Nephron progenitor cell (in vitro differentiated cells): ENCODE data around the gene SRD5A2.

Source experiments
- DNase-seq: peaks from one replicate; pipeline ENCODE4 v3.0.0; 2021
- H3K27ac Mint-ChIP-seq: 2 replicates; pipeline ENCODE4 v1.8.0; 2021; ENCODE audit warnings: mild to moderate bottlenecking, moderate library complexity, mixed read lengths
- H3K27me3 Mint-ChIP-seq: 2 replicates; pipeline ENCODE4 v1.8.0; 2021; ENCODE audit warnings: mild to moderate bottlenecking, low read depth, mixed read lengths; ENCODE audit not compliant: poor library complexity
- H3K36me3 Mint-ChIP-seq: 2 replicates; pipeline ENCODE4 v1.8.0; 2021; ENCODE audit warnings: low read depth, mixed read lengths
- H3K4me1 Mint-ChIP-seq: 2 replicates; pipeline ENCODE4 v1.8.0; 2021; ENCODE audit warnings: mixed read lengths
- H3K4me3 Mint-ChIP-seq: 2 replicates; pipeline ENCODE4 v1.8.0; 2021; ENCODE audit warnings: mild to moderate bottlenecking, moderate library complexity, mixed read lengths
- H3K9me3 Mint-ChIP-seq: 2 replicates; pipeline ENCODE4 v1.8.0; 2021; ENCODE audit warnings: mild to moderate bottlenecking, moderate library complexity, mixed read lengths
- TF ChIP-seq, protein P1 (sequence below): fragments of 200-600 bp; sonication (generic); IDR thresholded peaks from 2 replicates; pipeline ENCODE4 v1.5.0; 2021; ENCODE audit warnings: antibody characterized with exemption

Gene SRD5A2

DNA sequence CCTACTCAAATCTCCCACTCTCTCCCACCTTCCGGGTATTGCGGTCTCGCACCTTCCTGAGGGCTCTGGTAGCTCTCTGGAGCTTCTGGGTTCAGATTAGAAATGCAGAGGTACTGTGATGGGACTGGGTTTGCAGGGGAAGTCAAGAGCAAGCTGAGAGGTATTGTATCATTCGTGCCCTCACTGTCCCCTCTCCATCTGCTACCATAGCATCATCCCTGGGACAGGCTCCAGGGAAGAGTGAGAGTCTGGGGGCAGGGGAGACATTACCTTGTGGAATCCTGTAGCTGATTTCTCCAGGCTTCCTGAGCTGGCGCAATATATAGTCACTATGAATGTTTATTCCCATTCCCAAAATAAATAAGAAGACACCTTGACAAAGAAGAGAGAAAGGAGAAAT, 49.6 kb downstream of the SRD5A2 start:
- TF ChIP-seq, protein P1, sequence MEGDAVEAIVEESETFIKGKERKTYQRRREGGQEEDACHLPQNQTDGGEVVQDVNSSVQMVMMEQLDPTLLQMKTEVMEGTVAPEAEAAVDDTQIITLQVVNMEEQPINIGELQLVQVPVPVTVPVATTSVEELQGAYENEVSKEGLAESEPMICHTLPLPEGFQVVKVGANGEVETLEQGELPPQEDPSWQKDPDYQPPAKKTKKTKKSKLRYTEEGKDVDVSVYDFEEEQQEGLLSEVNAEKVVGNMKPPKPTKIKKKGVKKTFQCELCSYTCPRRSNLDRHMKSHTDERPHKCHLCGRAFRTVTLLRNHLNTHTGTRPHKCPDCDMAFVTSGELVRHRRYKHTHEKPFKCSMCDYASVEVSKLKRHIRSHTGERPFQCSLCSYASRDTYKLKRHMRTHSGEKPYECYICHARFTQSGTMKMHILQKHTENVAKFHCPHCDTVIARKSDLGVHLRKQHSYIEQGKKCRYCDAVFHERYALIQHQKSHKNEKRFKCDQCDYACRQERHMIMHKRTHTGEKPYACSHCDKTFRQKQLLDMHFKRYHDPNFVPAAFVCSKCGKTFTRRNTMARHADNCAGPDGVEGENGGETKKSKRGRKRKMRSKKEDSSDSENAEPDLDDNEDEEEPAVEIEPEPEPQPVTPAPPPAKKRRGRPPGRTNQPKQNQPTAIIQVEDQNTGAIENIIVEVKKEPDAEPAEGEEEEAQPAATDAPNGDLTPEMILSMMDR = no peak
- Mint-ChIP-seq H3K36me3 (no peaks in the 10 kb centered on the region), H3K27me3 (peaks cover 15% of the 10 kb centered on the region), H3K27ac (no peak overlapping the region), H3K4me3 (no peak overlapping the region), H3K9me3 (no peaks in the 10 kb centered on the region), H3K4me1 (no peaks in the 10 kb centered on the region)
- no peak for DNase-seq

DNA sequence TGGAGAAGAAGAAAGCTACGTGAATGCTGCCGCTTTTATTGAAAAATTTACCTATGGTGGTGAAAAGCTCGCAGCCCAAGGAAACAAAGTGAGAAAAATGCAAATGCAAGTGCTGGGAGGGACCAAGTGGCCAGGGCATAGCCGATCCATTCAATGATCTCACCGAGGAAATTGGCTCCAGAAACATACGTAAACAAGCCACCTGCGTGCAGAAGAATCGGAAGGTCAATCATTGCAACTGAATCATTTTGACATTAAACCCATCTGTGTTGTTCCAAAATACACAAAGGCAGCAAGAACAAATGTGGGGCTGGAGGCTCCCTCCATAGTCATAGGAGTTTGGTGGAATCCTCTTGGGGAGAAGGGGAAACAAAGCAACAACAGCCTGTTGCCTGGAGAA, 51.5 kb downstream of the SRD5A2 start:
- H3K27ac Mint-ChIP-seq = no peak overlapping the region
- H3K36me3 Mint-ChIP-seq = no peaks in the 10 kb centered on the region
- no peaks in the 10 kb centered on the region for H3K4me1 Mint-ChIP-seq
- DNase-seq = no peak
- no peak overlapping the region for H3K4me3 Mint-ChIP-seq
- H3K9me3 Mint-ChIP-seq = no peaks in the 10 kb centered on the region
- TF ChIP-seq, protein P1 = no peak
- H3K27me3 Mint-ChIP-seq = peaks cover 11% of the 10 kb centered on the region

DNA sequence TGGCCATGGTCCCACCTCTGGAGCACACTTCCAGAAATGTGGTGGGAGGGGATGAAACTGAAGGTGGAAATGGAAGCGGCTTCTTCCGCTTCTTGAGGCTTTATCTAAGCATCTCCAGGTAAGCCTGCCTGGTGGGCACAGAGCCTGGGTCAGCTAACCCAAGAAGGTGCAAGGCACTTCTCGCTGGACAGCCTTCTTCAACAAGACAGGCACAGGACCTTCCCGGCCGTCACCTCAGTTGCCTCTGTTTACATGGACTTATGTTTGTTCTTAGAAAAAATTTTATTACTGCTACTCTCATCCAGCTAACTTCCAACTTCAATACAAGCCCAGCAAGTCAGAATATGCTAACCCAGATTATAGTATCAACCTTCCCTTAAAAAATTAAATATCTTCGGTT, 51.9 kb downstream of the SRD5A2 start:
- Mint-ChIP-seq H3K36me3 (no peaks in the 10 kb centered on the region), H3K27ac (no peak overlapping the region), H3K9me3 (no peaks in the 10 kb centered on the region), H3K4me3 (no peak overlapping the region), H3K4me1 (no peaks in the 10 kb centered on the region), H3K27me3 (peaks cover 11% of the 10 kb centered on the region)
- no peak for DNase-seq
- TF ChIP-seq, protein P1 = no peak

DNA sequence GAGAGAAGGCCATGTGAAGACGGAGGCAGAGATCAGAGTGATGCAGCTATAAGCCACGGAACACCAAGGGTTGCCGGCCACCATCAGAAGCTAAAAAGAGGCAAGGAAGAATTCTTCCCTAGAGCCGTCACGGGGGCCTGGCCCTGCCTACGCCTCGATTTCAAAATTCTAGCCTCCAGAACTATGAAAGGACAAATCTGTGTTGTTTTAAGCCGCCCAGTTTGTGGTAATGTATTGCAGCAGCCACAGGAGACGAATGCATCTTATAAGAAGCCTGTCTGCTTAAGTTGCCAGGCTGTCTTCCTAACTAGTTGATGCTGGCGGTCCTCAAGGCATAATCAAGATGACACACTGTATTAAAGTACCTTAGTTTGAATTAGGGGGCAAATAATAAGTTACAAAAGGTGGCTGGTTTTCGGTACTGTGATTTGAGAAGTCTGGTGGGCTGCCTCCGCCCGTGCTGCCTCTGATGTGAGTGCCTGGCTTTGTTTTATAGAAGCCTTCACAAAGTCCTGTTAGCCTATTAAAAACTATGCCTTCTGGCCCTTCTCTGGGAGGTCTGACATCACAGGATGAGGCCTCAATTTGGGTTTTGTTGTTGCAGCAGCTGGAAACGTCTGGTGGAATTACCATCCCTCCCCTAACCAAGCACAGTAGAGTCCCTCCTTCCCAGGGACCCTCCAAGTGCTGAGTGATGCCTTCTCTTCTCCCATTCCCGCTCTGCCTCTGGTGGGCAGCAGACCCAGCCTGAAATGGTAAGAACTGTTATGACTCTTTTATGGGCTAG, 53.6 kb downstream of the SRD5A2 start:
- Mint-ChIP-seq H3K4me3 (no peak overlapping the region), H3K36me3 (no peaks in the 10 kb centered on the region), H3K4me1 (no peaks in the 10 kb centered on the region), H3K9me3 (no peaks in the 10 kb centered on the region), H3K27ac (no peak overlapping the region), H3K27me3 (peaks cover 3% of the 10 kb centered on the region)
- TF ChIP-seq, protein P1 = no peak
- DNase-seq = no peak

DNA sequence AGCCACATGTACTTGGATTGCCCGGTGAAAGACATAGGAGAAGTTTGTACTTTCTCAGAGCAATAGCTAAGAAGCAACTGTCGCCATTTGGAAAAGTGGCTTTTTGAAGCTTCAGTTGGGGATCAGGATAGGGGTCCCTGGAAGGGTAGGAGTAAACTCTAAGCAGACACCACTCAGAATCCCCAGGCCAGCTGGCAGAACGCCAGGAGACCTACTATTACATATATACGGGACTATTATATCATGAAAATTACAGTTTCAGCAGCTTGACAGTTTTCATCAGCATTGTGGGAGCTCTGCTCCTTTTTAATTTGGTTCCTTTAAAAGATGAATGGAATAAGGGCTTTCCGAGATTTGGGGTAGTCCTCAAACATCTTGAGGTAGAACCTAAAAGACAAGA, 54.9 kb downstream of the SRD5A2 start:
- H3K36me3 Mint-ChIP-seq = no peaks in the 10 kb centered on the region
- H3K27me3 Mint-ChIP-seq = peaks cover 3% of the 10 kb centered on the region
- DNase-seq = no peak
- TF ChIP-seq, protein P1 = no peak
- H3K27ac Mint-ChIP-seq = no peak overlapping the region
- H3K4me1 Mint-ChIP-seq = no peaks in the 10 kb centered on the region
- peaks cover 3% of the 10 kb centered on the region for H3K9me3 Mint-ChIP-seq
- H3K4me3 Mint-ChIP-seq = no peak overlapping the region

DNA sequence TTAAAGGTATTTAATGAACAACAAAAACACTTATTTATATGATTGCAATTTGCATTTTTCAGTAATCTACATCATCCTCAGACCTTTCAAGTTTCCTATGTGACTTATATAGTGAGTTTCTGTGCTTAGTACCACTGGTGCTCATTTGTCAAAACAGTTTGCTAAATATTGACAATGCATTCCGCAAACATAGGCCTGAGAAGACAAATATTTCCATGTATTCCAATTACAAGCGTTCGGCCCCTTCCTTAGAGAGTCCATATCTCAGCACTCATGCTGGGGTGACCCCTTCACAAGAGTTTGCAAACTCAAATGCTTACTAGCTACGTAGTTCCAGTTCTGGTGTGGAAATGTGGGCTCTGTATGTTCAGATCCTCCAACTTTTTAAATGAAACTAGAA, 56.1 kb downstream of the SRD5A2 start:
- H3K27ac Mint-ChIP-seq = no peak overlapping the region
- DNase-seq = no peak
- TF ChIP-seq, protein P1 = no peak
- no peaks in the 10 kb centered on the region for H3K4me1 Mint-ChIP-seq
- H3K27me3 Mint-ChIP-seq = peaks cover under 1% of the 10 kb centered on the region
- H3K4me3 Mint-ChIP-seq = no peak overlapping the region
- H3K9me3 Mint-ChIP-seq = peaks cover 4% of the 10 kb centered on the region
- no peaks in the 10 kb centered on the region for H3K36me3 Mint-ChIP-seq
